ENCODE data around the gene IFNA5.
A peak's percentile ranks its signal among the peaks of the same experiment; 100 is the strongest.

GRCh38 chr9:21326526-21327139 lies 21.5 kb upstream of the IFNA5 start:
- TF ChIP-seq CTCF (IDR thresholded peaks at IDR 0.05) (peak; percentile 84), CEBPB (IDR thresholded peaks at IDR 0.05) (no peak), HDAC2 (IDR thresholded peaks at IDR 0.05) (no peak)

All from A549 (cell line).